Hepatocyte (in vitro differentiated cells): Measurements from ENCODE around the gene SLC7A7. TPM values are rescaled to one million over a fixed set of nuclear protein-coding genes. Genes with fewer than 3 reads are reported as not detected.

Experiments used
- DNase-seq: peaks from one replicate; pipeline ENCODE4 v3.0.0-alpha.2; 2016; ENCODE audit warnings: low spot score
- H2AFZ ChIP-seq: fragments of 200-600 bp; sonication (generic); 2 replicates; pipeline ENCODE4 v1.6.0; 2016; ENCODE audit warnings: antibody characterized with exemption, mild to moderate bottlenecking
- H3K27ac ChIP-seq: fragments of 200-600 bp; sonication (generic); 2 replicates; pipeline ENCODE4 v1.5.1; 2016; ENCODE audit warnings: mild to moderate bottlenecking
- H3K27me3 ChIP-seq: fragments of 200-600 bp; sonication (generic); 2 replicates; pipeline ENCODE4 v1.6.1; 2016
- H3K36me3 ChIP-seq: fragments of 200-600 bp; sonication (generic); replicated peaks from 2 replicates; pipeline ENCODE4 v1.5.1; 2016; ENCODE audit warnings: low read depth; ENCODE audit not compliant: insufficient read depth
- H3K4me1 ChIP-seq: fragments of 200-600 bp; sonication (generic); 2 replicates; pipeline ENCODE4 v1.5.1; 2016; ENCODE audit warnings: mild to moderate bottlenecking, moderate library complexity; ENCODE audit not compliant: insufficient read depth
- H3K4me2 ChIP-seq: fragments of 200-600 bp; sonication (generic); 2 replicates; pipeline ENCODE4 v1.6.0; 2016
- H3K4me3 ChIP-seq: fragments of 200-600 bp; sonication (generic); 2 replicates; pipeline ENCODE4 v1.5.1; 2016; ENCODE audit warnings: mild to moderate bottlenecking
- H3K79me2 ChIP-seq: fragments of 200-600 bp; sonication (generic); 2 replicates; pipeline ENCODE4 v1.6.0; 2017; ENCODE audit warnings: mild to moderate bottlenecking
- H3K9me2 ChIP-seq: fragments of 200-600 bp; sonication (generic); replicated peaks from 2 replicates; pipeline ENCODE4 v1.6.0; 2017; ENCODE audit warnings: mild to moderate bottlenecking; ENCODE audit not compliant: insufficient read depth
- H3K9me3 ChIP-seq: fragments of 200-600 bp; sonication (generic); 2 replicates; pipeline ENCODE4 v1.5.1; 2016; ENCODE audit warnings: low read depth, mild to moderate bottlenecking
- H4K20me1 ChIP-seq: fragments of 200-600 bp; sonication (generic); 2 replicates; pipeline ENCODE4 v1.6.0; 2016; ENCODE audit warnings: mild to moderate bottlenecking; ENCODE audit not compliant: insufficient read depth, poor library complexity, severe bottlenecking
- EZH2 ChIP-seq: fragments of 200-600 bp; sonication (generic); IDR thresholded peaks from 2 replicates; pipeline ENCODE4 v1.6.1; 2016; ENCODE audit warnings: antibody characterized with exemption, mild to moderate bottlenecking, borderline replicate concordance
- EZH2phosphoT487 ChIP-seq: fragments of 200-600 bp; sonication (generic); IDR thresholded peaks from one replicate; pipeline ENCODE4 v1.6.1; 2018; ENCODE audit warnings: antibody characterized with exemption, mild to moderate bottlenecking, low read depth, moderate library complexity; ENCODE audit not compliant: unreplicated experiment, severe bottlenecking
- WGBS: methylation state at CpG from one replicate; pipeline ENCODE4 v1.1.6; 2016; ENCODE audit warnings: low lambda C conversion rate; ENCODE audit errors: missing lambda C conversion rate; 5-methylcytosine and 5-hydroxymethylcytosine counted together
- polyA plus RNA-seq: library from polyadenylated mRNA; unstranded; fragments of >200 nt; fragmentation: Nextera tagmentation; extraction: Ambion mirVana; gene quantifications from 2 replicates; pipeline ENCODE4 v1.2.1, GENCODE V29; 2016
- total RNA-seq: library from RNA; depleted of rRNA; stranded (reverse); fragments of >200 nt; gene quantifications from 2 replicates; pipeline ENCODE4 v1.2.3, GENCODE V29; 2014
- TF ChIP-seq, protein P1 (sequence below): fragments of 200-600 bp; sonication (generic); IDR thresholded peaks from 2 replicates; pipeline ENCODE4 v1.5.1; 2016; ENCODE audit warnings: antibody characterized with exemption, mild to moderate bottlenecking; ENCODE audit not compliant: poor library complexity

Gene SLC7A7
- total and polyA plus RNA-seq, 2 experiments from 2014 or later, result 206 to 337 TPM

DNA sequence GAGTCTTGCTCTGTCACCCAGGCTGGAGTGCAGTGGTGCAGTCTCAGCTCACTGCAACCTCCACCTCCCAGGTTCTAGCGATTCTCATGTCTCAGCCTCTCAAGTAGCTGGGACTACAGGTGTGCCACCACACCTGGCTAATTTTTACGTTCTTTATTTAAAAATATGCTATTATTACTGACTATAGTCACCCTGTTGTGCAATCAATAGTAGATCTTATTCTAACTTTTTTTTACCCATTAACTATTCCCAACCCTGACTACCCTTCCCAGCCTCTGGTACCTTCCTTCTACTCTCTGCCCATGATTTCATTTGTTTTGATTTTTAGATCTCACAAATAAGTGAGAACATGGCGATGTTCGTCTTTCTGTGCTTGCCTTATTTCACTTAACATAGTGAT is 46.3 kb downstream of the SLC7A7 start:
- Histone ChIP-seq H2AFZ (no peak overlapping the region), H3K79me2 (peaks cover 34% of the 10 kb centered on the region), H3K4me1 (peaks cover 16% of the 10 kb centered on the region), H3K4me3 (no peak overlapping the region), H3K27me3 (no peaks in the 10 kb centered on the region), H3K36me3 (no peaks in the 10 kb centered on the region), H4K20me1 (no peaks in the 10 kb centered on the region), H3K9me2 (no peaks in the 10 kb centered on the region), H3K4me2 (no peak overlapping the region), H3K27ac (no peak overlapping the region), H3K9me3 (no peaks in the 10 kb centered on the region)
- no peak for DNase-seq
- 96% methylated on average over 4 of the region's 4 CpGs for WGBS
- TF ChIP-seq EZH2phosphoT487 (no peak), EZH2 (no peak)
- TF ChIP-seq, protein P1, sequence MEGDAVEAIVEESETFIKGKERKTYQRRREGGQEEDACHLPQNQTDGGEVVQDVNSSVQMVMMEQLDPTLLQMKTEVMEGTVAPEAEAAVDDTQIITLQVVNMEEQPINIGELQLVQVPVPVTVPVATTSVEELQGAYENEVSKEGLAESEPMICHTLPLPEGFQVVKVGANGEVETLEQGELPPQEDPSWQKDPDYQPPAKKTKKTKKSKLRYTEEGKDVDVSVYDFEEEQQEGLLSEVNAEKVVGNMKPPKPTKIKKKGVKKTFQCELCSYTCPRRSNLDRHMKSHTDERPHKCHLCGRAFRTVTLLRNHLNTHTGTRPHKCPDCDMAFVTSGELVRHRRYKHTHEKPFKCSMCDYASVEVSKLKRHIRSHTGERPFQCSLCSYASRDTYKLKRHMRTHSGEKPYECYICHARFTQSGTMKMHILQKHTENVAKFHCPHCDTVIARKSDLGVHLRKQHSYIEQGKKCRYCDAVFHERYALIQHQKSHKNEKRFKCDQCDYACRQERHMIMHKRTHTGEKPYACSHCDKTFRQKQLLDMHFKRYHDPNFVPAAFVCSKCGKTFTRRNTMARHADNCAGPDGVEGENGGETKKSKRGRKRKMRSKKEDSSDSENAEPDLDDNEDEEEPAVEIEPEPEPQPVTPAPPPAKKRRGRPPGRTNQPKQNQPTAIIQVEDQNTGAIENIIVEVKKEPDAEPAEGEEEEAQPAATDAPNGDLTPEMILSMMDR, result no peak

DNA sequence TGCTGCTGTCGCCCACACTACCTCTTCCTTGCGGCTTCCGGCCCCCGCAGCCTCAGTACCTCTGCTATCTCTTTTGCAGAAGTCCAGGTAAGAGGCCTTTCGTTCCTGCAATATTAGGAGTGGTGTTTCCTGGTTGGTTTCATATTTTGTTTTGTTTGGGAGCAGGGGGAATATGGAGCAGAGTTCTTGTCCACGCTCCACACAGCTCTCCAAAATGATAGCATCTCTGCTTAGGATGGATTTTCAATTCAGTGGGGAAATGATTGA is 48.0 kb downstream of the SLC7A7 start:
- H3K9me3 ChIP-seq, result no peaks in the 10 kb centered on the region
- peak overlapping the region; percentile 64 for H3K4me3 ChIP-seq
- WGBS, result 4% methylated on average over 6 of the region's 6 CpGs
- peaks cover 16% of the 10 kb centered on the region for H3K4me1 ChIP-seq
- DNase-seq, result no peak
- no peaks in the 10 kb centered on the region for H4K20me1 ChIP-seq
- H3K79me2 ChIP-seq, result peaks cover 34% of the 10 kb centered on the region
- TF ChIP-seq, protein P1, result no peak
- TF ChIP-seq EZH2, result no peak
- peak overlapping the region; percentile 93 for H3K4me2 ChIP-seq
- no peaks in the 10 kb centered on the region for H3K9me2 ChIP-seq
- H3K36me3 ChIP-seq, result no peaks in the 10 kb centered on the region
- H3K27me3 ChIP-seq, result no peaks in the 10 kb centered on the region
- H2AFZ ChIP-seq, result no peak overlapping the region
- peak overlapping the region; percentile 50 for H3K27ac ChIP-seq

DNA sequence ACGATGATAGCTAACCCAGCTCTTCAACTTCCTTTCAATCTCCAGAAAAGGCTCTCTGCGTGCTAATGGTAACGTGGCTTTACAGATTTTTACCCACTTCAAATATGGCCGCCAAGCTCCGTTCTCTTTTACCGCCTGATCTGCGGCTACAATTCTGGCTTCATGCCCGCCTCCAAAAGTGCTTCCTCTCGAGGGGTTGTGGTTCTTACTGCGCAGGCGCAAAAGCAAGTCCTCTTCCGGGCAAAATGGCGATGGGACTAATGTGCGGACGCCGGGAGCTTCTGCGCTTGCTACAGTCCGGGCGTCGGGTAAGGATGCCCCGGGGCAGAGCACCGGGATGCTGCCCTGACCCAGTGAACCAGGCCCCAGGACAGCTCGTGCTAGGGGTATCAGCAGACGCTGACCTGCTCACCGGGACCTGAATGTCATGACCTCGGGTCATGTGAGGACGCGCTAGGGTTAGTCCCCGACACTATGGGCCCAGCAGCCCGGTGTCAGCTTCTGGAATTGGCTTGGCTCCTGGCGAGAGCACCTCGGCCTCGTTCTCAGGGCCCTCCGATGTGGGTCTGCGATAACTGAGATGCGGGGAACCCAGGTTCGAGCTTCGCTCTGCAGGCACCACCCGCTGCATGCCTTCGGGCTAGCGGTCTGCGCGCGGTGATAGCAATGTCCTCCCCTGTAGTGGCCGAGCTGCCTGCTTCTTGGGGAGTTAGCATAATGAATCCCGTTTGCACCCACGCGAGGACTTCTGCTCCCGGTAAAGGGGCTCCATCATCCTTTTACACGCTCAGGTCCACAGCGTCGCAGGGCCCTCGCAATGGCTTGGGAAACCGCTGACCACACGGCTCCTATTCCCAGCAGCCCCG is 48.5 kb downstream of the SLC7A7 start, which contains the start of gene OXA1L:
OXA1L (plus strand) TSS at position 232 of the 866 bp plus-strand sequence; CDS start at position 246, 14 bp downstream.
- no peak for TF ChIP-seq EZH2phosphoT487
- no peak for TF ChIP-seq EZH2
- TF ChIP-seq, protein P1, result no peak
- 2% methylated on average over 44 of the region's 56 CpGs for WGBS
- Histone ChIP-seq H3K27me3 (no peaks in the 10 kb centered on the region), H3K9me2 (no peaks in the 10 kb centered on the region), H4K20me1 (no peaks in the 10 kb centered on the region), H3K4me1 (peaks cover 16% of the 10 kb centered on the region), H3K36me3 (no peaks in the 10 kb centered on the region), H2AFZ (peak within 1 kb of the TSS; percentile 89), H3K4me2 (peak within 1 kb of the TSS; percentile 93), H3K9me3 (no peaks in the 10 kb centered on the region), H3K4me3 (peak within 1 kb of the TSS; percentile 64), H3K27ac (peak within 1 kb of the TSS; percentile 89), H3K79me2 (peaks cover 34% of the 10 kb centered on the region)
- DNase-seq, result peak; percentile 98
